GM21367 (cell line): ENCODE data around the gene PRR14L.
A peak's percentile ranks its signal among the peaks of the same experiment; 100 is the strongest.
"Not testable (repeated sequence)": the region's sequence is repeated elsewhere in the genome, so short reads cannot be mapped to it uniquely, and the experiment has no call there.

Experiments used
- ATAC-seq: cut with Tn5 transposase; IDR thresholded peaks from one replicate; pipeline ENCODE4 v1.9.1; 2021; ENCODE audit not compliant: unreplicated experiment

PRR14L gene

GRCh38 chr22:31683181-31684105, 66.5 kb downstream of the PRR14L start:
- ATAC-seq: no peak

- no peak for ATAC-seq
These were observed 67.2 kb downstream of the PRR14L start for GRCh38 chr22:31682751-31683150.

DNA sequence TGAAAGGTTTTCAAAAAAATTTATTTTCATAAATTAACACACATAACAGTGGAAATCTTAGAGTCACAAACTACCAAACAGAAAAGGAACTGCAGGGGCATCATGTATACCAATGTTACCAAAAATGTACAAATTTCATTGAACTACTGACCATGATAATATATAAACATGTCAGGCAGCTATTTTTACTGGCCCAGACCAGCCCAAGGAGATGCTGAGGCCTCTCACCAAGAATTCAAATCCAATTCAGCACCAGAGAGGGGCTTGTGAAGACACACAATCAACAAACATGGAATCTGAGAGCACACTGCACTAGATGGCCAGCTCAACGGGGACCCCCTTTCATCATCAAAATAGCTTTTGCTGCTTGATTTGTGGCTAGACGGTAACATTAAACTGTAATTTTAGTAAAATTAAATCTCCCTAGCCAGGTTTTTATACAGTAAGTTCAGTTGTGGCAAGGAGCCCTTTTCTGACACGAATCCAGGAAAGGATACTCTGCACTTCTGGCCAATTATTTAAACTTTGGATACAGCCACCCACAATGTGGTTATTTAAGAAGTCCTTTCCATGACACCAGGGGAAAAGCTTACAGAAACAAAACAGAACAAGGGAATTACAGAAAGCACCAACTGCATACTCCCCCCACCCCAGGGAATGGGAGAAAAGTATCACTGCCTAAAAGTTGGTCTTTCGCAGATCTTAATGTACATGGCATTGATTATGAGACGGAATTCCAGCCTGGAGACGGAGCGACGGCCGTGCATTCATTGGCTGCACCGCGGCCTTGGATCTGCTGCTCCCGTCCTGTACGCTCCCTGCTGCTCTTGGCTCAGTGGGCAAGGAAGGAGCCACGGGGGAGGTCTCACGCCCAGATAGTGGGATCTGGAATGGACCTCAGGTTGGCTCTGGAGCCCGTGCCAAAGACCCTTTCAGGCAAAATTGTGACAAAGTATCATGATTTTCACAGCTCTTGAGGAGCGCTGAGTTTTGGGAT, 68.3 kb downstream of the PRR14L start:
- ATAC-seq: no peak

DNA sequence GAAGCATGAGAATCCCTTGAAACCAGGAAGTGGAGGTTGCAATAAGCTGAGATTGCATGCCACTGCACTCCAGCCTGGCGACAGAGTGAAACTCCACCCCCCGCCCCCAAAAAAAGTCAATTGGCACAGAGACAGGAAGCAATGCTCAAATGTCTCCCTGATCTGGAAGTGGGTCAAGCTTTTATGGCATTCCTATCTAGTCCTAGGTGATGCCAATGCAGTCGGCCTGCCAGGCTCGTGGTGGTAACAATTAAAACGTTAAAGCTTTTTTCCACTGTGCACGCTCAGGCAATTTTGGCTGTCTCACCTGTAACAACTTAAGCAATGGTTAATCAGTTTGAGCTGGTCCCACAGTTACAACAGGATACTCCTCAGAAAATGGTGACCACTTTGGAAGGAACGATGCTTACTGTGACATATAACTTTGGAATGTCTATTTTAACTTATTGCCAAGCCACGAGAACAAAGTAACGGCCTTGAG, 69.0 kb downstream of the PRR14L start:
- no peak for ATAC-seq

DNA sequence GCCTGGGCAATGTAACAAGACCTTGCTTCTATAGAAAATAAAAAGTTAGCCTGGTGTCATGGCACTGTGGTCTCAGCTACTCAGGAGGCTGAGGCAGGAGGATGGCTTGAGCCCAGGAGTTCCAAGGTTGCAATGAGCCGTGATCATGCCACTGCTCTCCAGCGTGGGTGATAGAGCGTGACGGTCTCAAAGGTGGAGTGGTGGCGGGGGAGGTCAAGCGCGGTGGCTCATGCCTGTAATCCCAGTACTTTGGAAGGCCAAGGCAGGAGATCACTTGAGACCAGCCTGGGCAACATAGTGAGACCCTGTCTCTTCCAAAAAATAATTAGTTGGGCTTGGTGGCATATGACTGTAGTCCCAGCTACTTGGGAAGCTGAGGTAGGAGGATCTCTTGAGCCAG, 71.2 kb downstream of the PRR14L start:
- ATAC-seq: no peak

DNA sequence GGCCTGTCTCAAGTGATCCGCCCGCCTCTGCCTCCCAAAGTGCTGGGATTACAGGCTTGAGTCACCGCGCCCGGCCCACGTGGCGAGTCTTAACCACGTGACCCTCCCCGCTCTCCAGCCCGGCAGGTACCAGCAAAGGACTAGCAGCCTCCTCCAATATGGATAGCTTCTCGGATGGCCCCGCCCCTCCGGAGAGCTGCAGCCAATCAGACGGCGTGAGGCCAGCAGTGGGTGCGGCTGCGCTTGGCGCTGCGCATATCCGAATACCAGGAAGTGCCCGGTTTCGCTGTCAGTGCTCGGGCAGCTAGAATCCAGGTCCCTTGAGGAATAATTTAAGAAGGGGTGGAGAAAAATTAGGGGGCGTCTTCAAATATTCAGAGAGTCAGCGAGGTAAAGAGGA, 73.2 kb downstream of the PRR14L start:
- ATAC-seq: peak; percentile 55

GRCh38 chr22:31674219-31674618, 75.7 kb downstream of the PRR14L start:
- not testable (repeated sequence) for ATAC-seq

- ATAC-seq: not testable (repeated sequence)
These were observed 81.1 kb downstream of the PRR14L start for GRCh38 chr22:31668849-31669248.

DNA sequence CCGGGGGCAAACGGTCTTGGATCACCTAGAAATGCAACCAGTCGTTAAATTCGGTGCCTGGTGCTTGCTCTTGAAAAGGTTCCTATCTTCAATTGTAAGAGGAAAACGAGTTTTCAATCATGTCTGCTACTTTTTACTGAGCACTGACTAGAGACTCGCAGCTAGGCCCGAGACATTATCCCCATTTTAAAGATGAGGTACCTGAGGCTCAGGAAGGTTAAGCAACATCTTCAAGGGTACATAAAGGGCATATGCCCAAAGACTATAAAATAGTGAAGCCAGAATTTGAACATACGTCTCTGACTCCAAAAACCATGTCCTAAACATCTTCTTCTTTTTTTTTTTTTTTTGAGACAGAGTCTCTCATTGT, 87.3 kb downstream of the PRR14L start:
- ATAC-seq: no peak

GRCh38 chr22:31661851-31662667, 87.9 kb downstream of the PRR14L start, which contains the start of gene PISD:
PISD (minus strand) TSS chr22:31662215; CDS start chr22:31662208, 7 bp downstream.
- peak; percentile 57 for ATAC-seq

- ATAC-seq: not testable (repeated sequence)
These were observed 89.0 kb downstream of the PRR14L start for GRCh38 chr22:31660860-31661341.

GRCh38 chr22:31659246-31659645, 90.7 kb downstream of the PRR14L start:
- ATAC-seq: no peak

- no peak for ATAC-seq
These were observed 95.5 kb downstream of the PRR14L start for GRCh38 chr22:31654408-31654807.

- ATAC-seq: no peak
These were observed 96.0 kb downstream of the PRR14L start for GRCh38 chr22:31653944-31654343.

GRCh38 chr22:31652911-31653684, 96.8 kb downstream of the PRR14L start:
- ATAC-seq: no peak

DNA sequence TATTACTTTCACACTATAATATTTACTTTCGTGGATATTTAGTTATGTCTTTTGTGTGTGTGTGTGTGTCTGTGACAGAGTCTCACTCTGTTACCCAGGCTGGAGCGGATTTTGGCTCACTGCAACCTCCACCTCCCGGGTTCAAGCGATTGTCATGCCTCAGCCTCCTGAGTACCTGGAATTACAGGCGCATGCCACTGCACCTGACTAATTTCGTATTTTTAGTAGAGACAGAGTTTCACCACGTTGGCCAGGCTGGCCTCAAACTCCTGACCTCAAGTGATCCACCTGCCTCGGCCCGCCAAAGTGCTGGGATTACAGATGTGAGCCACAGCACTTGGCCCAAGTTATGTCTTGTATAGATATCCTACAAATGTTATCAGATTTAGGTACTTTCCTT, 97.8 kb downstream of the PRR14L start:
- no peak for ATAC-seq

GRCh38 chr22:31651664-31652063, 98.3 kb downstream of the PRR14L start:
- no peak for ATAC-seq

DNA sequence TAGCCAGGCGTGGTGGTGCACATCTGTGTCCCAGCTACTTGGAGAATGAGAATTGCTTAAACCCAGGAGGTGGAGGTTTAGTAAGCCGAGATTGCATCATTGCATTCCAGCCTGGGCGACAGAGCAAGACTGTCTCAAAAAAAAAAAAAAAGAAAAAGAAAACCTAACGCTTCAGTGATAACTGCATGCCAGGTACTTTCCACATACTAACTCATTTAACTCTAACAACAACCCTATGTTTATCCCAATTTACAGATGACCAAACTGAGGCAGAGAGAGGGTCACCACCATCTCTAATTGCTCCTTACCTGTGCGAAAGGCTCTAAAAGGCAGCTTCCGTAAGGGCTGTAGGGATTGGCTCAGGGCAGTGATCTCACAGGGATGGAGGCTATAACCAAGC, 99.5 kb downstream of the PRR14L start:
- ATAC-seq: no peak

- ATAC-seq: no peak
These were observed 102.2 kb downstream of the PRR14L start for GRCh38 chr22:31647523-31648320.
